ES-I3 (cell line): ENCODE measurements around the gene KIF9.

ENCODE experiments used
- H3K36me3 ChIP-seq: 2 replicates; pipeline ENCODE4 v1.6.1; 2013; ENCODE audit warnings: mild to moderate bottlenecking, low read length, control low read depth, moderate library complexity; ENCODE audit not compliant: insufficient read depth
- H3K4me1 ChIP-seq: 2 replicates; pipeline ENCODE4 v1.6.1; 2013; ENCODE audit warnings: mild to moderate bottlenecking, control low read depth, low read length; ENCODE audit not compliant: insufficient read depth
- H3K9ac ChIP-seq: 2 replicates; pipeline ENCODE4 v1.6.1; 2013; ENCODE audit warnings: low read depth, mild to moderate bottlenecking, low read length, moderate library complexity
- H3K9me3 ChIP-seq: 2 replicates; pipeline ENCODE4 v1.6.1; 2013; ENCODE audit warnings: mild to moderate bottlenecking, low read length, moderate library complexity; ENCODE audit not compliant: control insufficient read depth, insufficient read depth

KIF9 gene

DNA sequence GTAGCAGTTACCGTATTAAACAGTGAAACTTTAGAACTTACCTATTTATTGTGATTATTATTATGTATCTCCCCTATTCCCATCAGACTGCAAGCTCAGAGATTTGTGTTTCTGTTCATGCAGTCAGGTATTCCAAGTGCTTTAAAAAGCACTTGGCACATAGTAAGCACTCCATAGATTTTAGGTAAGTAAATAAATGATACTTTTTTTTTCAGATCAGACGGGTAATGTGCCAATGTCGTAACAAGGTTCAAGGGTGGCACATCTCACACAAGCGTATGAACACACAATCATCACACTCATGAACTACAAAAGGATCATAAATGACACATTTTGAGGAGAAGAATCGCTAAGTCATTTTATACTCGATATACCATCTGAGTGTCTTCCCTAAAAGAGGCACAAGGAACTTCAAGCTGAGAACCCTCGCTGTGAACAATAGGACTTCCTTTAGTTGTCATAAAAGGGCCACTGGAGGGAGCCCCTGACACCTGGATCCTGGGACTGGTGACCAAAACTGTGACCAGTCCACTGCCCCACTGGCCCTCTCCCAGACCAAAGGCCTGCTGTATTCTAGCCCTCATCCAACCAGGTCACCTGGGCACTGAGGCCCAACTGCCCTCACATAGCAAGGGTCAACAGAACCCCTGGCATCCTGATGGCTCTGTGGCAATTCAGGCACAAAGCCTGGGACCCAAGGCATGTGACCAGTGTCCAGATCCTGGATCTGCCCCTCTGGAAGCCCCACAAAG is 32.1 kb downstream of the KIF9 start:
- H3K9ac ChIP-seq = no peak overlapping the region
- no peaks in the 10 kb centered on the region for H3K36me3 ChIP-seq
- 0 out of 2 replicates have a peak, but pooled peaks cover 3% of the 10 kb centered on the region for H3K4me1 ChIP-seq
- no peaks in the 10 kb centered on the region for H3K9me3 ChIP-seq

DNA sequence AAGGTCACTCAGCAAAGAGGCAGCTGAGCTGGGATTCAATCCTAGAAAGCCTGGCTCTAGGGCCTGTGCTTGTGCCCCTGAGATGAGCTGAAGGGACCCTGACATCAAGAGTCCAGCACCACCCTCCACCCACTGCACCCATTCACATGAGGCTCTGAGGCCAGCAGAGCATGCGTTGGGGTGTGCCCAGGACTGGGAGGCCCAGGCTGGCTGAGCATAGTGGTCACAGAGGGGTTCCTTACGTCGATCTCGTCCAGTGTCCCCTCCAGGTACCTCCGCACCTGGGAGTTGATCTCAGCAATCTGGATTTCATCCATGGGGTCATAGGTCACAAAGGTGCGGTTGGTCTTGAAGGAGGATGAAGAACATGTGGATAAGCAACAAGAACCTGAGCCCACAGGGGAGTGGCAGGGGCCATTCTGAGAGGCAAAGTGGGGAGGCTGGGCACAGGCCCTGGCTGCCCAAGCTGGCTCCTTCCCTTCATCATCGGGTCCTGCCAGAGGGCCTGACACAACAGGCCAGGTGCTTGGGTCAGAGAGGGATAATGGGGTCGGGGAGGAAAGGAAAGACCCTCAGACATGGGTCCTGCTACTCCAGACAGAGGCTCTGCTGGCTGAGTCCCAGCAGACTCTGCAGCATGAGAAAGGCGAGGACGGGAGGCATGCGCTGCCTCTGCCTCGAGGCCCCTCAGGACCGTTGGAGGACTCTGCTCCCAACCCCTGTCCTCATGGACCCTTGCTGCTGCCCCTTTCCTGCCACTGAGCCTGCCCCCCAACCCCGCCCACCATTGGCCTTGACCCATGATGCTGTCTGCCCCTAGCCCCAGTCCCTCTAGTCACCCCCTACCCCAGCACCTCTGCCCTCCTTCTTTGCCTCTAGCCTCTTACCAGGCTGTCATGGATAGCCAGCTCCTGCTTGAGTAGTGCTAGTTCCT is 35.2 kb downstream of the KIF9 start:
- Histone ChIP-seq H3K36me3 (no peaks in the 10 kb centered on the region), H3K9me3 (no peaks in the 10 kb centered on the region)

DNA sequence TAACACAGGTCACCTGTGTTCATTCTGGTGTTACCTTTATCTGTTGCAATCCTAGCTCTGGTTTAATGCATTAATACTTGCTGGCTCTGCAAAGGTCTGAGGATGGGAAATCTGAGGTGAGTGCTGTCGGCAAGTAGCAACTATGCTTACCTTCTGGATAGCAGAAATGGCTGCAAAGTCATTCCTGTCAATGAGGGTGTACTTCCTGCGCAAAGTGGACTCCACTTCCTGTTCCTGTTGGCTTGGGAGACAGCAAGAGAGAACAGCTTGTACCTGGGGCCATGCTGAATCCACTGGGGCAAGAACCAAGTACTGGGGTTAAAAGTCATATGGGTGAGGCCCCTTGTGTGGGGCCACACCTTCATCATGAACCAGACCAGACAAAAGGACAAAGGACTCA is 37.3 kb downstream of the KIF9 start:
- H3K9ac ChIP-seq = no peak overlapping the region
- H3K4me1 ChIP-seq = 0 out of 2 replicates have a peak, but pooled peaks cover 1% of the 10 kb centered on the region
- H3K9me3 ChIP-seq = no peaks in the 10 kb centered on the region
- no peaks in the 10 kb centered on the region for H3K36me3 ChIP-seq

More for the DNA sequence above, 35.2 kb downstream of the KIF9 start:
- H3K4me1 ChIP-seq = 0 out of 2 replicates have a peak, but pooled peaks cover 3% of the 10 kb centered on the region
- H3K9ac ChIP-seq = no peak overlapping the region

DNA sequence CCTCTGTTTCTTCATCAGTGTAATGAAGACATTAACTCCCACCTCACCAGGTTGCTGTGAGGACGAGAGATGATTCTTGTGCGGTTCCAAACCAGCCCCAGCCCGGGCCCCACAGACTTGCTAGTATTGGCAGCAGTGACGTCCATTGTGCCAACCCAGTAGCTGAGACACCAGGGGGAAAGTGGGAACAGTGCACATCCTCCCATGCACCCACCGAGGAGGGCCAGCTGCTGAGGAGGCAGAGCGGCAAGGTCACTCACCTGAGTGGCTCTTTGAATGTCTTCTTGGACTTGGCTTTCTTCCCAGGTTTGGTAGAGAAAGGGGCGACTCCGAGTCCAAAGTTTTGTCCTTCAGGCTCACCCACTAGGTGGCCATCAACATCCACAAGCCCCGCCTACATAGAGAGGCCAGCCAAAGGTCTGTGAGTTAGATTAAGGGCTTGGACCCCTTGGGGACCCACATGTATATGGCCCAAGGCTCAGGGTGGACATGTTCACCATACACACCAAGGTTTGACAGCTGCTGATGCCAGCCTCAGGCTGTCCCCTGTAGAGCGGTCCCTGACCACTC is 38.0 kb downstream of the KIF9 start:
- no peaks in the 10 kb centered on the region for H3K36me3 ChIP-seq
- H3K9me3 ChIP-seq = no peaks in the 10 kb centered on the region
- H3K9ac ChIP-seq = no peak overlapping the region
- H3K4me1 ChIP-seq = no peaks in the 10 kb centered on the region

DNA sequence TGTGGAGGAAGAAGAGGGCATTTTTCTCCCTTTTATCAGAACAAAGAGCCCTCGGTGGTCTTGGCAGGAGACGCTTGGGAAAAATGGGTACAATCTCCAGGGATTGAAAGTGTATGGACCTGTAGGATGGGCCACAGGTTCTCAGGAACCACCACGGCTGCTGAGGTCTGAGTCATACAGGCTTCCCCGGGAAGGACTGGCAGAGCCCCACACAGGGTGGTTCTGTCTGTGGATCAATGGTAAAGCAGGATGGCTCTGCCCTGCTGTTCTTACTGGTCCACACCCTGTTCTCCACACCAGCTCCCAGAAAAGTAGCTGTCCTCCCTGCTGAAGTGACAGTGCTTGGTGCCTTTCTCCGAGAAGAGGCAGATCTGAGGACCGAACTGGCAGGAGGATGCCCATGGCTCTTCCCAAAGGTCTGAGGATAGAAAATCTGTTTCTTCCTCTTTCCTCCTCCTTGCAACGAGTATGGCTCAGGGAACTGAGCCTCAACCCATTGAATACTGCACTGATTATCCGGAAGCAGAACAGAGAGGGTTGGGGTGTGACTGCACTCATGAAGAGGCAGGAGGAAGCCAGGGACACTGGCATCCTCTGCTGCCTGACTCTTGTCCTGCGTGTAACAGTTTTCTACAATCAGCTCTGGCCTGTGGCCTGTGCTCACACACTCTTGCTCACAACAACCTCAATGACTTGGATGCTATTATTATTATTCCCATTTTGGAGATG is 39.0 kb downstream of the KIF9 start:
- no peak overlapping the region for H3K9ac ChIP-seq
- H3K4me1 ChIP-seq = no peaks in the 10 kb centered on the region
- H3K36me3 ChIP-seq = no peaks in the 10 kb centered on the region
- no peaks in the 10 kb centered on the region for H3K9me3 ChIP-seq

DNA sequence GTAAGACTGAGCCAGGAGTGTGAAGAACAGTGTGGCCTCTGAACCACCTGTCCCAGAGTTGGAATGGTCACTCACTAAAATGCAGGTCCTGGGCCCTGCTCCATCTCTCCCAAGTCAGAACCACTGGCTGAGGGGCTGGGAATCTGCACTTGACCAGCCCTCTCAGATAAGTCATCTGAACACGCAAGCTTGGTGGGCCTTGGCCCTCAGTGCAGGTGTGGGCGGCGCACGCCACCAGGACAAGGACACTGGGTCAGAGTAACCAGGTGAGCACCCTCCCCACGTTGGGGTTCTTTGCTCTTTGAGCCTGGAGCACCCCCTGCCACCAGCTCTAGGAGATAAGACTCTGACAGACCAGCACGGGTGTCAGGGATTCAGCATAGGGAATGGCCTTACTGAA is 42.7 kb downstream of the KIF9 start:
- Histone ChIP-seq H3K4me1 (no peaks in the 10 kb centered on the region), H3K9me3 (no peaks in the 10 kb centered on the region), H3K36me3 (no peaks in the 10 kb centered on the region), H3K9ac (no peak overlapping the region)

DNA sequence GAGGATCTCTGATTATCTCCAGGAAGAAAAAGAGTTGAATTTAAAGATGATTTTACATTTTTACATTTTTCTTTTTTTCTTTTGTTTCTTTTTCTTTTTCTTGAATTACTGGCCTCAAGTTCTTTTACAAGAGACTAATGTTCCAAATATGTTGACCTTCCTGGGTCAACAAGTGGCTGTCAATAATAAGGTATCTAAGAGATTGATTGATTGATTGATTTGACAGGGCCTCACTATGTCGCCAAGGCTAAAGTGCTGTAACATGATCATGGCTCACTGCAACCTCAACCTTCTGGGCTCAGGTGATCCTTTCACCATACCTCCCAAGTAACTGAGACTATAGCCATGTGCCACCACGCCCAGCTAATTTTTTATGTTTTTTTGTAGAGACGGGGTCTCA is 44.6 kb downstream of the KIF9 start:
- no peaks in the 10 kb centered on the region for H3K4me1 ChIP-seq
- no peaks in the 10 kb centered on the region for H3K36me3 ChIP-seq
- no peak overlapping the region for H3K9ac ChIP-seq
- H3K9me3 ChIP-seq = no peaks in the 10 kb centered on the region

DNA sequence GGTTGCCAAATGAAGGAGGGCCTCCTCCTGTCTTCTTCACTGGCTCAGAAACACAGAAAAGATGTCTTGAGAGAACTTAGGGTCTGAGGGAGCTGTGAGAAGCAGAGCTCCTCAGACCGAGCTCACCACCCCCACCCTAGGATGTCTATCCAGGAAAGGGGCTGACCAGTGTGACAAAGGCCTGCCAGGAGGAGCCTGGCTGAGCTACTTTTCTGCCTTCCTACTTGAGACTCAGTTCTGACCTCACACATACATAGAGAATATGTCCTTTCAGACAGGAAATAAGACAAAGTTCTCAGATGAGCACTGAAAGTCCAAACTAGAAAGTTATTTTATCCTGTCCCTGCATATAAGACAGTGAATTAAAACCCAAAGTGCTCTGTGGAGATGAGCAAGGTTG is 54.5 kb downstream of the KIF9 start:
- Histone ChIP-seq H3K4me1 (peaks cover 6% of the 10 kb centered on the region; the same call in 1 of the 2 replicates), H3K36me3 (no peaks in the 10 kb centered on the region; the same call in 1 of the 2 replicates), H3K9me3 (no peaks in the 10 kb centered on the region), H3K9ac (no peak overlapping the region)

DNA sequence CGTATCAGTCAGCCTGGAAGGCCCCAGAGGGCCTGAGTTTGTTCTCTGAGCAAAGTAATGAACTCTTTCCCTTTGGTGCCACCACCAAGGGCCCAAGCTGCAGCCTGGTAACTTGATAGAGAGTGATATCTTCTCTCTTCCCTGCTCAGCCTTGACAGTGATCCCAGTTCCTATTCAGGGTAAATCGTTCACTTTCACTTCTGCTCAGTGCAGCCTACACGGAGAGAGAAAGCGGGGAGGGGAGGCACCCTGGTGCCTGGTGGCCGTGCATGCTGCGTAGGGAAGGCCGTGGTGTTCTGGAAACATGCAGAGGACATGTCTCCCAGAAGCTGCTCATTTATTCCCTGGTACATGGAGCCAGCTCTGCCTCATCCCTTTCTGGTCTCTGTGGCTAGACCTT is 54.9 kb downstream of the KIF9 start:
- Histone ChIP-seq H3K4me1 (peaks cover 6% of the 10 kb centered on the region; the same call in 1 of the 2 replicates), H3K36me3 (no peaks in the 10 kb centered on the region; the same call in 1 of the 2 replicates), H3K9ac (no peak overlapping the region), H3K9me3 (no peaks in the 10 kb centered on the region)

DNA sequence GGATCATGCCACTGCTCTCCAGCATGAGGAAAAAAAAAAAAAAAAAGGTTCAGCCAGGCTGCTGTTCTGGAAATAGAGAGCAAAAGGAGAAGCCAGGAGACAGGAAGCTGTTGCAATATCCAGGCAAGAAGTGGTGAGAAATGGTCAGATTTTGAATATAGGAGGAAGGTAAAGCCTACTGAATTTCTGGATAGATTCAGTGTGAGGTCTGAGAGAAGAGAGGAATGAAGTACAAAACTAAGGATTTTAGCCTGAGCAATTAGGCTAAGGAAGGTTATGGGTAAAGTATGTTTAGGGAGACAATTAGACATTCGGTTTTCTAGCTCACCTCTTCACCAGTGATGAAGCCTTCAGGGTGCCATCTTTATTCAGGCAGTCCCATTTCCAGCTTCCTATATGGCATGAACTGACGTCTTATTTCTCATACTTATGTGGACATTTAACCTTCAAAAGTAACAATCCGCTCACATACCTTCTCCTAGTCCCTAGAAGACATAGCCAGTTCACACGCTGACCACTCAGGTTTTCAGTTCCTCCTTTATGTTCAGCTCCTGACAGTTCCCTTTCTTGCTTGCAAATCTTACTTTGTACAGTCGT is 57.2 kb downstream of the KIF9 start:
- Histone ChIP-seq H3K9me3 (no peaks in the 10 kb centered on the region), H3K9ac (no peak overlapping the region), H3K36me3 (no peaks in the 10 kb centered on the region; the same call in 1 of the 2 replicates), H3K4me1 (peaks cover 11% of the 10 kb centered on the region)

DNA sequence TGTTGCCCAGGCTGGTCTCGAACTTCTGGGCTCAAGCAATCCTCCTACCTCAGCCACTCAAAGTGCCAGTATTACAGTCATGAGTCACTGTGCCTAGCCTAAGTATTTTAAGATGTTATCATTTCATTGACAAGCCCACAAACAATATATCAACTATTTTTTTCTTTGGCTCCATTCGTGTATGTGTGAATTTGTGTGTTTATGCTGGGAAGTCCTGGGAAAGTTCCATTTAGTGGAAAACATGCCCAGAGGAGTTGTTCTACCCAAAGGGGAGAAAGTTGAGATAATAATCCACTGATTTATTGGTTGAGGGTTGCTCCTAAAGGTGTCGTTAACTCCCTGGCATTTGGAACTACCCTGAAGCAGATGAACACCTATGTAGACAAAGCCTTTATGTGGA is 58.8 kb downstream of the KIF9 start:
- H3K9ac ChIP-seq = no peak overlapping the region
- H3K9me3 ChIP-seq = no peaks in the 10 kb centered on the region
- H3K4me1 ChIP-seq = peaks cover 11% of the 10 kb centered on the region
- H3K36me3 ChIP-seq = no peaks in the 10 kb centered on the region; the same call in 1 of the 2 replicates

DNA sequence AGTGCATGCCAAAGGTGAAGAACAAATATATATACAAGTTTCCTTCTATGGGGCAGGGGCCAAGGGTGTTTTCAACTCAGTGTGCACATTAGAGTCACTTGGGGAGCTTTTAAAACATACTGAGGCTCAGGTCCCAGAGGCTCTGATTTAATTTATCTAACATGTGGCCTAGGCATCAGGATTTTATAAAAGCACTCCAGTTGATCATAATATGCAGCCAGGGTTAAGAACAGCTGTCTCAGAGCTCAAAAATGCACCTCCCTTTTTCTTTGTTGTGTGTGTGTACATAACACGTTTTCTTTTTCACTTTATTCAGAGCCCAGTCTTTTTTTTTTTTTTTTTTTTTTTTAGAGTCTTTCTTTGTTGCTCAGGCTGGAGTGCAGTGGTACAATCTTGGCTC is 60.8 kb downstream of the KIF9 start:
- Histone ChIP-seq H3K4me1 (peaks cover 11% of the 10 kb centered on the region), H3K9me3 (no peaks in the 10 kb centered on the region)

DNA sequence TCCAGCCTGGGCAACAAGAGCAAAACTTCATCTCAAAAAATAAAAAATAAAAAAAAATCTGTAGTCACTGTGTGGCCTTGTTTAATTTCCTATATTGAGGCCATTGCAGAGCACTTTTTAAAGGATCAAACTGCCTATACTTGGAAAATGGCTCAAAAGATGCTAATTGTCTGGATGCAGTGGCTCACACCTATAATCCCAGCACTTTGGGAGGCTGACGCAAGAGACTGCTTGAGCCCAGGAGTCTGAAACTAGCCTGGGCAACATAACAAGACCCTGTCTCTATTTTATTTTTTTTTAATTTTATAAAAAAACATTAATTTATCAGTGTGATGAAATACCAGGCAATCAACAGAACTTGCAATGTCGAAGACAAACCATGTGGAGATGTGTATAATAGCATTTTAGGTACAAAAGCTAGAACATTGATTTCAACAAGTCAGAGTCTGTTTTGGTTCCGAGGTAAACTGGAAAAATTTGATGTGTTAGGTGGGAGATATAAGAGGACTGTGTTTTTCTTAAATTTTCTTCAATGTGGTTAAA is 71.7 kb downstream of the KIF9 start:
- Histone ChIP-seq H3K4me1 (no peaks in the 10 kb centered on the region), H3K9ac (no peak overlapping the region), H3K36me3 (no peaks in the 10 kb centered on the region)

More for the DNA sequence above, 60.8 kb downstream of the KIF9 start:
- Histone ChIP-seq H3K9ac (no peak overlapping the region), H3K36me3 (no peaks in the 10 kb centered on the region; the same call in 1 of the 2 replicates)

More for the DNA sequence above, 71.7 kb downstream of the KIF9 start:
- no peaks in the 10 kb centered on the region for H3K9me3 ChIP-seq
